HG02840 (cell line): Measurements from ENCODE around the gene CASTOR1.

Source experiments
- ATAC-seq: cut with Tn5 transposase; IDR thresholded peaks from one replicate; pipeline ENCODE4 v1.9.1; 2021; ENCODE audit warnings: mild to moderate bottlenecking, moderate library complexity, moderate number of reproducible peaks; ENCODE audit not compliant: unreplicated experiment, low FRiP score

CASTOR1 gene

GRCh38 chr22:30247974-30248373 is 41.3 kb downstream of the CASTOR1 start:
- ATAC-seq, result no peak

DNA sequence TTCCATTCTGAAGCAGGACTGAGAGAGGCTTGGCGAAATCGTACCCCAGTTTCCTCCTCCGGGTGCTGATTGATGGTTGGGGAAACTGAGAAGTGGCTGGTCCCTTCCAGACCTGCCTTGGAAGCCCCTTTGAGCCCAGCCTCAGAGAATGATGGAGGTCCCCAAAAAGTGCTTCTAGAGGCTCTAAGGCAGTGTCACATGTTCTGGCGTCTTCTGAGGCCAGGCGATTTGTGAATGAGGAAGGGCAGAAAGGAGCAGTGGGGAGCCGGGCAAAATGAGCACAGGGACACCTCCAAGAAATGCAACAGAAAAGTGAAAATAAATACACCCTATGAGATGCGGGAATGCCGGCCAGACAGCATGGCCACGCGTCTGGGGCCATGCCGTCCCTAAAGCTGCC is 41.7 kb downstream of the CASTOR1 start:
- ATAC-seq, result no peak

DNA sequence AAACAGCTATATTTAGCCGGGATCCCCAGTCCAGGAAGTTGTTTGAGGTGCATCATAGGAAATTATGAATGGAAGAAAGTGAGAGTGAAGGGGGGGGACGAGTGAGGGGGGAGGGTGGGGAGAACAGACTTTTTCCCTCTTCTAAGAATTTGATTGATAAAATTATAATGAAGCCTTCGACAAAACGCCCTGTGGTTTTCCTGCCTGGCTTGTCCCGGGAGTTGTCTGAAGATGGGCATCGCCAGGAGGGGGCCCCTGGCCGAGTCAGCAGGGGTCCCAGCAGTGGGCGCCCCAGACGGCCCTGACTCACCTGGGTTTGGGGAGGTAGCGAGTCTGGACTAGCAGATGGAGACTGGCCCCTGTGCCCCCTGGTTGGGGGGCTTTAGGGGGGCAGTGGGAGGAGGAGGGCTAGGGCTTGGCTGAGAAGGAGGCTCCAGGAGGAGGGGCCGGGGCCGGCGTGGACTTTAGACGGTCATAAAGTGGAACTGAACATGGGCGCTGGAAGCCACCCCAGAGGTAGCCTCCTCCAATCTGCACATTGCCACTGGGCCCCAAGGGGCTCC is 42.4 kb downstream of the CASTOR1 start:
- no peak for ATAC-seq

DNA sequence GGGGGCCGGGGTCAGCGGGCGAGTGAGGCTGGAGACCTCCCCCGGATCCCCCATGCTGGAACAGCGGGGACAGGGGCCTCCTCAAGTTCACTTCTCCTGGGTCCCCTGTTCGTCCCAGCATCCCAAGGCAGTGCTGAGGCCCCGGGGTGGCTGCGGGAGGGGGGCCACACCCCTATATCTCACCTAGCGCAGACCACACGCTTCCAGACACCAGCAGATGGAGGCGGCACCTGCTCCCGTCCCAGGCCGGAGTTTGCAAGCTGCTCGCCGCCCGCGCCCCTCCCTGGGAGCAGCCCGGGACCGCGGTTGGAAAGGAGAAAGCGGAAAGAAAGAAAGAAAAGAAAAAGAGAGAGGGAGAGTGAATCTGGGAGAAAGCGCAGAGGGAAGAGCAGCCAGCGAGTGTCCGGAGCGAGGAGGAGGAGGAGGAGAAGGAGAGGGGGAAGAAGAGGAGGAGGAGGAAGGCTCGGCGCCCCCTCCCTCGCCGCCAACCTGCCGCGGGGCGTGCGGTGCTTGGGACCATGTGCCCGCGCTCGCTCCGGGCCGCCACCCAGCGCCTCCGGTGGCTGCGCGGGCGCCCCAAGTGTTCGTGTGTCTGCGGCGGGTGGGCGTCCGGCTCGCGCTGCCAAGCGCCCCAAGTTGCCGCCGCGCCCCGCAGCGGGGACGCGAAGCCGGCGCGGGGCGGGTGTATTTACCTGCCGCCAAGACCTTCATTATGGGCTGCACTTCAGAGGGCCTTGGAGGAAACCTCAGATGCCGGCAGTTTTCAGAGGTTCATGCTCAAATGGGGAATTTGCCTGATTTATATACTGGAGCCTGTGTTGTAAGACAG is 43.1 kb downstream of the CASTOR1 start, which contains the start of gene LIF:
Gene LIF (minus strand): TSS at position 775 of the 829 bp plus-strand sequence. CDS start 64 bp downstream, at position 711.
- ATAC-seq, result no peak

DNA sequence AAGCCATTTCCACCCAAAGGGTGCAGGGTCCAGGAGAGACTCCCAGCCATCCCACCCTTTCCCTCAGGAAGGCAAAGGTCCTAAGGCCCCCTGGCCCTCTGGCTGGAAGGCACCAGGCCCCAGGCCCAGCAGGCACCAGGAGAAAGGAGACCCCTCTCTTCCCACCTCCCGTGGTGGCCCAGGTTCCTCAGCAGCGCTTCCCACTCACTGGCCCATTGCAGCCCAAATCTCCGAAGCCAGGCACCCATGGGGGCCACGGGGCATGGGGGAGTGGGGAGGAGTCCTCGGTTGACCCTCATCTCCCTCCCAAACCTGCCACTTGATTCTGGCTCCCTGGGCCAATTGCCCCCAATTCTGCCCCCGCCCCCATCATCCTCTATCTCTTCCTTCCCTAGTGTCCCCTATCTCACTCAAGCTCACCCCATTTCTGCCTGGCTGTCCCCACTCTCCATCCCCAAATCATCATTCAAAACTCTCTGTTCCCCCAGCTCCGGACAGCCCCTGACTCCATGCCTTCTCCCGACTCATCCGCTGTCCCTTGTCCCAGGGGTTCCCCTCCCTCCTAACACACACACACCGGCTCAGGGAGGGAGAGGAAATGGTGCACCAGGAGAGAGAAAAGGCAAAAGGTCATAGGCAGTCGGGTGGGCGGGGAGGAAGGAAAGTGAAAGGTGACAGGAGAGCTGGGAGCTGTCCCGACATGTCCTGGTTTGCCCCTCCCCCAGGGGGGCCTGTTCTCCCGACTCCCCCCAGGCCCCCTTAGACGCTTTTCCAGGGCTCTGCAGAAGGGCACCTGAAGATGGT is 43.9 kb downstream of the CASTOR1 start:
- no peak for ATAC-seq

- no peak for ATAC-seq
Measured at GRCh38 chr22:30244641-30245040, 44.7 kb downstream of the CASTOR1 start.

DNA sequence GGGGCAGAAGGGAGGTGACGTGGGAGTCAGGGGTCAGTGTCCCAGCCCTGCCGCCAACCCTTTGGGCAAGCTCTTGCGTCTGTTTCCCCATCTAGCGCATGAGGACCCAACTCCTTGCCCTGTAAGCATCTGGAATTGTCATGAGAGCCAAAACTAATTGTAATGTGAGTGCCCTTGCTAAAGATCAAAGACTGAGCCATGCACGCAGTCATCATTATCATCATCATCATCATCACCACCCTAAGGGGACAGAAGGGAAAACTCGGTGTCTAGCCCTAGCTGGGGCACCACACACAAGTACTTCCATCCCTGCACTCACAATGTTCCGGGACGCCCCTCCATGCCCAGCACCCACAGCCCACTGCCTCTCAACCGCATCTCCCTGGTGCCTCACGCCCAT is 45.2 kb downstream of the CASTOR1 start:
- ATAC-seq, result no peak

DNA sequence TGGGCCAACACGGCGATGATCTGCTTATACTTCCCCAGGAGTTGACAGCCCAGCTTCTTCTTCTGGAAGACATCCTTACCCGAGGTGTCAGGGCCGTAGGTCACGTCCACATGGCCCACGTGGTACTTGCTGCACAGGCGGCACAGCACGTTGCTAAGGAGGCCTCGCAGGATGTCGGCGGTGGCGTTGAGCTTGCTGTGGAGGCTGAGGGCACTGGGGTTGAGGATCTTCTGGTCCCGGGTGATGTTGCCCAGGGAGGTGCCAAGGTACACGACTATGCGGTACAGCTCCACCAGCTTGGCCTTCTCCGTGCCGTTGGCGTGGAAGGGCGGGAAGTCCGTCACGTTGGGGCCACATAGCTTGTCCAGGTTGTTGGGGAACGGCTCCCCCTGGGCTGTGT is 45.6 kb downstream of the CASTOR1 start:
- no peak for ATAC-seq

DNA sequence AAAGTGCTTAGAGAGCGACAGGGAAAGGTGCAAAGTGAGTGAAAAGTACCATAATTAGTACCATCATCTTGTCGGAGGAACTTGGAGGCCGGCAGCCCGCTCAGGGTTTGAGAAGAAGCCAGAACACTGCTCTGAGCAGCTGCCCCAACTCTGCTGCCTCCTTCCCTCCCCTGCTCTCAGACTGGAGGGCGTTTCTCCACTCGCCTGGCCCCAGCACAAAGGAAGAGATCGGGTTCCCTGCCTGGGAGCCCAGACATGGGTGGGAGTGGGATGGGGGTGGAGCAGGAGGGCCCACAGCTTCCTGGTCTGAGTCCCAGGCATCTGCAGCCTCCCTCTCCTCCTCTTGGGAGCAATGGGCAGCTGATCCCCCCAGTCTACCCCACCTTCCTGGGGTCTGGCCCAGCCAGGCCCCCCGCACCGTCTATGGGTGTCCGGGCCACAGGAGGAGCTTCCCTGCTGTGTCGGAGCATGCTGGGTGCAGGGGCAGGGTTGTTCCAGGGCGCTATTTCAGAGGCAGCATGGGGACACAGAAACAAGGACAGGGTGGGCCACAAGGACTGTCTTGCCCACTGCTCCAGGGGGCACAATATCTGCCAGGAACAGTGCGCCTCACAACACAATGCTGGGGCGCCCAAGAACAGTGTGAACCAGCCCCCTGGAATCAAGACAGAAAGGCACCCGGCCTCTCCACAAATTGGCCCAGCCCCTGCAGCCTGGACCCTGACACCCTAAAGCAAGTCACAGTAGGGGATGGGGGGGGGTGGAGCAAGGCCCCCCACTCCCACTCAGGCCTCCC is 47.5 kb downstream of the CASTOR1 start:
- no peak for ATAC-seq

DNA sequence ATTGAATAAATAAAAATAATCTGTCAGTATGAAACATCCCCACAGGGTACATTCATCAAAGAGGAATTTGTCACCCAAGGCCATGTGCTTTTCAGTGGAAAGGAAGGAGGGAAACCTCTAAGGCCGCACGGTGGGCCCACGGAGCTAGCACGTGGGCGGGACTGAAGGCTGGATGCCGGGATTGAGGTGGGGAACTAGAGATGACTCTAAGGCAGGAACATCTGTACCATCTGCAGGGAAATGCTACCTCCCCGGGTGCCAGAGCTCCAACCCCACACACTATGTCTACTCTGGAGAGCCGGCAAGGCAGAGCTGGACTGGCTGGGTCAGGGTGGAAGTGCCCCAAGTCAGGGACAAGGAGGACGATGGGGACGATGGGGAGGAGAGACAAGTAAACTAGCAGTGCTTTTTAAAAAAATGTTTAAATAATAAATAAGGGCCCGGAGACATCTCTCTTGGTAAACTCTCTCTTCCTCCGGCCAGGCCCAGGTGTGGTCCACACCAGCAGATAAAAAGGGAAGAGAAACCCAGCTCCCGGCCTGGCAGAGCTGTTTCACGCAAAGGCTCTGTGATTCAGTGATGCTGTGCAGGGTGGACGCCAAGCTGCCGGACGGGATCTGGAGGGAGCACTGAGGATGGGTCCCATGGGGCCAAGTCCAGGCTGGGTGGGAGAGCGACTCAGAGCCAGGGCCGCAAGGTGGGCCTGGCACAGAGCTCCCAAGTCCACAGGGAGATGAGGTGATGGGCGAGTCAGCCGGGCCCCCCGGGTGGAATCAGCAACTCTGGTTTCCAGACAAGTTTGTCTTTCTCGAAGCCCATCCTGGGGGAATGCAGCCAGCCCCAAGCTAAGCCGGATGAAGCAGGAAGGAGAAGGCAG is 48.5 kb downstream of the CASTOR1 start:
- no peak for ATAC-seq

- ATAC-seq, result no peak
Measured at GRCh38 chr22:30239488-30240405, 49.6 kb downstream of the CASTOR1 start.

DNA sequence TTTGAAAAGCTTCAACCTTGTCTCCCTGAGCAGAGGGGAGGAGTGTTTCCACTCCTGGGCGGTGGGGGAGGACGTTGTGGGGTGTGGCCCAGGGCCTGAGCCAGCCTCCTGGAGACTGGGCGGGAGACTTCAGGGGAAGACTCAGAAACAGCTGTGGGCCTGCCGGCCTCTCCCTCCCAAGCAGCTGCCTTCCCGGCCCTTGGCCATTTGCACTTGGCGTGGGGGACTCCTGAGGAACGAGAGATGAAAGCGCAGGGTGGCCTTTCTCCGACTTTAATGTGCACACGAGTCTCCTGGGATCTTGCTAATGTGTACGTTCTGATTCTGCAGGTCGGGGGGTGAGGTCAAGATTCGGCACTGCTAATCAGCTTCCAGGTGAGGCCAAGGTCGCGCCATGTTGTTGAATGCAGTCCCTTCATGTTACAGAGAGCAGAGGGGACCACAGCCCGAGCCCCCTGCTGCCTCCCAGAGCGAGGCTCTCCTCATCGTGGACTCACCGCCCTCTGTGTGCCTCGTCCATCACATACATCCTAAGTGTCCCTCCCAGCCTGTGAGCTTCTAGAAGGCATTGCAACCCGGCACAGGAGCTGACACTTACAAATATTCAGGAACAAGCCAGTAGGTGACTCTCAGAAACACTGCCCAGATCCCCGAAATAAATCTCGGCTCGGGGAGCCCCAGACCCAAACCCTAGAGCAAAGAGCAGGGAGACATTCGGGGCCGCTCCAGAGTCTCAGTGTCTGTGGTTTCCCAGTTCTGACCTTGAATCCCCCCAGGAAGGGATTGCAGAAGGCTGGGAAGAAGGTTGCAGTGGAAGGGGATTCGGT is 50.4 kb downstream of the CASTOR1 start:
- ATAC-seq, result no peak

- ATAC-seq, result no peak
Measured at GRCh38 chr22:30238136-30238535, 51.2 kb downstream of the CASTOR1 start.

DNA sequence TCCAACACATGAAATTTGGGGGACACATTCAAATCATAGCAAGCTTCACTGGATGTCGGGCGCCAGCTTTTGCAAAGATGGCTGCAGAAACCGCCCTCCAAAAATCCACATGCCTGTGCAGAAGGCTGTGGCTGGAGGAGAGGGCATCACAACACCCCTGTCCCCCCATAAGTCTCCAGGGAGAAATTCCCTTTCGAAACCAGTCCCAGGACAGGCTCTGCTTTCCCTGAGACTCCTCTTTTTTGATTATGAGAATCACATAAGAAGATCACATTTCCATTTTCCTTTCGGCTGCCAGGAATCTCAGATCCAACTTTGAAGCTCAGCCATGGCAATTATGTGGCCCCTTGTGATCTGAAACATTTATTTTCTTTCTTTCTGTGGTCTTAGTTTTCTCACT is 52.4 kb downstream of the CASTOR1 start:
- ATAC-seq, result no peak

- no peak for ATAC-seq
Measured at GRCh38 chr22:30235687-30236170, 53.6 kb downstream of the CASTOR1 start.
